HepG2 (cell line): ENCODE measurements around the gene IRS1. TPM values are rescaled to one million over a fixed set of nuclear protein-coding genes. Genes with fewer than 3 reads are reported as not detected.
A peak's percentile ranks its signal among the peaks of the same experiment; 100 is the strongest.

ENCODE experiments used
- FOXO1 ChIP-seq: sonication (generic); formaldehyde crosslinking; IDR thresholded peaks from 2 replicates; pipeline ENCODE4 v1.4.0; 2020; ENCODE audit warnings: missing genetic modification reagents
- GATAD1 ChIP-seq: IDR thresholded peaks from 2 replicates; pipeline ENCODE4 v1.6.1; 2016; ENCODE audit warnings: missing genetic modification reagents, missing compliant biosample characterization
- HNF4G ChIP-seq, 2 experiments: sonication (generic) in 1 of 2; formaldehyde crosslinking in 1 of 2; IDR thresholded peaks; 2 replicates each; pipeline versions ENCODE4 v1.4.0 to v1.6.1; 2011 to 2020; ENCODE audit warnings: borderline replicate concordance in 2 of 2, low read depth in 2 of 2, mild to moderate bottlenecking in 2 of 2, low read length in 1 of 2, missing genetic modification reagents in 1 of 2, moderate library complexity in 1 of 2
- MAFF ChIP-seq: IDR thresholded peaks from 2 replicates; pipeline ENCODE4 v1.6.1; 2011; ENCODE audit warnings: low read depth, low read length, improper control_type of control experiment
- MEIS2 ChIP-seq: sonication (generic); formaldehyde crosslinking; IDR thresholded peaks from 2 replicates; pipeline ENCODE4 v1.9.0; 2021; ENCODE audit warnings: mild to moderate bottlenecking, missing genetic modification reagents
- NFKBIZ ChIP-seq: IDR thresholded peaks from 2 replicates; pipeline ENCODE4 v1.6.1; 2018; ENCODE audit warnings: missing genetic modification reagents, missing compliant biosample characterization
- STAG1 ChIP-seq: sonication (generic); formaldehyde crosslinking; IDR thresholded peaks from 2 replicates; pipeline ENCODE4 v1.4.0; 2020; ENCODE audit warnings: missing genetic modification reagents
- TCF7L2 ChIP-seq: IDR thresholded peaks from 2 replicates; pipeline ENCODE4 v1.6.1; 2011; ENCODE audit warnings: mild to moderate bottlenecking, low read depth, low read length, moderate library complexity
- ZKSCAN8 ChIP-seq: IDR thresholded peaks from 2 replicates; pipeline ENCODE4 v1.6.1; 2016; ENCODE audit warnings: borderline replicate concordance, missing genetic modification reagents, missing compliant biosample characterization
- ZMYM2 ChIP-seq: sonication (generic); formaldehyde crosslinking; IDR thresholded peaks from 2 replicates; pipeline ENCODE4 v1.8.0; 2022; ENCODE audit warnings: mild to moderate bottlenecking, missing genetic modification reagents
- ZNF101 ChIP-seq: sonication (generic); formaldehyde crosslinking; IDR thresholded peaks from 2 replicates; pipeline ENCODE4 v1.4.0; 2020; ENCODE audit warnings: mild to moderate bottlenecking, low read depth, missing genetic modification reagents, borderline replicate concordance
- ZNF143 ChIP-seq: sonication (generic); formaldehyde crosslinking; IDR thresholded peaks from 2 replicates; pipeline ENCODE4 v1.4.0; 2020; ENCODE audit warnings: missing genetic modification reagents
- ZNF331 ChIP-seq: sonication (generic); formaldehyde crosslinking; IDR thresholded peaks from 2 replicates; pipeline ENCODE4 v1.4.0; 2020; ENCODE audit warnings: missing genetic modification reagents
- ZNF441 ChIP-seq: sonication (generic); formaldehyde crosslinking; IDR thresholded peaks from 2 replicates; pipeline ENCODE4 v1.7.0; 2021; ENCODE audit warnings: missing genetic modification reagents, borderline replicate concordance
- ZNF556 ChIP-seq: sonication (generic); formaldehyde crosslinking; IDR thresholded peaks from 2 replicates; pipeline ENCODE4 v1.4.0; 2020; ENCODE audit warnings: mild to moderate bottlenecking, missing genetic modification reagents, borderline replicate concordance
- ZNF619 ChIP-seq: sonication (generic); formaldehyde crosslinking; IDR thresholded peaks from 2 replicates; pipeline ENCODE4 v1.4.0; 2020; ENCODE audit warnings: mild to moderate bottlenecking, missing genetic modification reagents
- polyA plus RNA-seq, 8 experiments: library from polyadenylated mRNA; depleted of rRNA in 3 of 8; stranded (reverse) in 7 of 8; unstranded in 1 of 8; fragments of >200 nt; fragmentation: Illumina TruSeq in 4 of 8; extraction: Trizol in 4 of 8; gene quantifications; 2 replicates each; pipeline versions ENCODE4 v1.2.1 to v1.2.3, GENCODE V29; 2011 to 2016; ENCODE audit warnings: low read depth in 4 of 8, missing spikeins in 1 of 8, mixed read lengths in 1 of 8; ENCODE audit not compliant: insufficient read depth in 1 of 8
- total RNA-seq, 5 experiments: library from RNA; depleted of rRNA; stranded (reverse); fragments of >200 nt; fragmentation: Illumina TruSeq; extraction: Trizol; gene quantifications; 2 replicates each; pipeline ENCODE4 v1.2.3, GENCODE V29; 2016; ENCODE audit warnings: low read depth in 1 of 5
- TF ChIP-seq, protein P1 (sequence below): sonication (generic); formaldehyde crosslinking; IDR thresholded peaks from 2 replicates; pipeline ENCODE4 v1.4.0; 2020; ENCODE audit warnings: missing genetic modification reagents
- TF ChIP-seq, protein P2 (sequence below): sonication (generic); formaldehyde crosslinking; IDR thresholded peaks from 2 replicates; pipeline ENCODE4 v1.8.1; 2023; ENCODE audit warnings: mild to moderate bottlenecking, moderate library complexity, missing genetic modification reagents
- TF ChIP-seq, protein P3 (sequence below): fragments of 450-650 bp; IDR thresholded peaks from 2 replicates; pipeline ENCODE4 v1.6.1; 2016

The IRS1 gene
- total and polyA plus RNA-seq, 2 of the 13 experiments (the other 11 are each of a cell fraction or from before 2014, with no cell fraction given), result 8.7 to 9.0 TPM

DNA sequence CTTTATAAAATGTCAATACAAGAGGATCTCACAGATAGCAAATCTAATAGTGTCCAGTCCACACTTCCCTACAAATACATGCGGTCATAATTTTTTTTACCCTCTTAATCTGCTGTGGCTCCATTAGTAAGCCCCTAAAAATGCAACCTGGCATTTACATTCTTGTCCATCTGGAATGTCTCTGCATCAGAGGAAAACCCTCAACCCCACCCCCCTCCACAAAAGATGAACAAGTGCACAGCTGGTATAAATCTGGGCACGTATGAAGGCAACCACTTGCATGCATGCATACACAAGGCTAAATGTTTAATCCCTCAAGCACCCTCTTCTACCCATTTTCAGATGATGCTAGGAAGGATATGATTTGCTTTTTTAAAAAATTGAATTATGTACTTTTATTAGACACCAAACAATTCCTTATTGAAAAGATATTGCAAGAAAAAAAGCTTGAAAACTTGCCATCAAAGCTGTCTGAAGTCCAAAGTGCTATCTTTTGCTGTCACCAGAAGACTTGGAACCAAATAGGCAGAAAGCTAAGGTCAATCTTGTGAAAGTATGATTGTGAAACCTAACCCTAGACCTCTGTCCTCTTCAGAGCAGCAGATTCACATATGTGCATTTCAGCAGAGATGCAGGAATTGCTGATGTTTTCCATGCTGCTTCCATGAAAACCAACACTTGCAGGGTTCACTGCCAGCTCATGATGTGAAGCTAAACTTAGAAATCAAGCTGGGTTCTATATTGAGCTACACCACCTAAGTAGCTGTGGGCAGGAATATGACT lies 39.0 kb downstream of the IRS1 start (continued):
- 0 out of 2 replicates have a peak, but pooled peaks have one; percentile 30 for TF ChIP-seq GATAD1 (CRISPR knock-in tag)
- TF ChIP-seq ZNF331 (CRISPR knock-in tag), result peak; percentile 98
- TF ChIP-seq ZNF556, result peak; percentile 86
- TF ChIP-seq HNF4G (IDR thresholded peaks at IDR 0.05; ENCODE audit: borderline replicate concordance, low read depth, low read length), result peak; percentile 100
- peak; percentile 90 for TF ChIP-seq HNF4G (CRISPR knock-in tag; IDR thresholded peaks at IDR 0.05; ENCODE audit: borderline replicate concordance, low read depth)
- TF ChIP-seq ZMYM2 (CRISPR knock-in tag), result peak; percentile 86
- peak; percentile 79; the same call in 1 of the 2 replicates for TF ChIP-seq MEIS2 (CRISPR knock-in tag)
- TF ChIP-seq, protein P1, sequence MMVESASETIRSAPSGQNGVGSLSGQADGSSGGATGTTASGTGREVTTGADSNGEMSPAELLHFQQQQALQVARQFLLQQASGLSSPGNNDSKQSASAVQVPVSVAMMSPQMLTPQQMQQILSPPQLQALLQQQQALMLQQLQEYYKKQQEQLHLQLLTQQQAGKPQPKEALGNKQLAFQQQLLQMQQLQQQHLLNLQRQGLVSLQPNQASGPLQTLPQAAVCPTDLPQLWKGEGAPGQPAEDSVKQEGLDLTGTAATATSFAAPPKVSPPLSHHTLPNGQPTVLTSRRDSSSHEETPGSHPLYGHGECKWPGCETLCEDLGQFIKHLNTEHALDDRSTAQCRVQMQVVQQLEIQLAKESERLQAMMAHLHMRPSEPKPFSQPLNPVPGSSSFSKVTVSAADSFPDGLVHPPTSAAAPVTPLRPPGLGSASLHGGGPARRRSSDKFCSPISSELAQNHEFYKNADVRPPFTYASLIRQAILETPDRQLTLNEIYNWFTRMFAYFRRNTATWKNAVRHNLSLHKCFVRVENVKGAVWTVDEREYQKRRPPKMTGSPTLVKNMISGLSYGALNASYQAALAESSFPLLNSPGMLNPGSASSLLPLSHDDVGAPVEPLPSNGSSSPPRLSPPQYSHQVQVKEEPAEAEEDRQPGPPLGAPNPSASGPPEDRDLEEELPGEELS (CRISPR knock-in tag), result peak; percentile 76
- TF ChIP-seq ZKSCAN8, result peak; percentile 81; the same call in 1 of the 2 replicates
- no peak for TF ChIP-seq TCF7L2
- peak; percentile 27; the same call in 1 of the 2 replicates for TF ChIP-seq STAG1 (CRISPR knock-in tag)
- TF ChIP-seq, protein P2, sequence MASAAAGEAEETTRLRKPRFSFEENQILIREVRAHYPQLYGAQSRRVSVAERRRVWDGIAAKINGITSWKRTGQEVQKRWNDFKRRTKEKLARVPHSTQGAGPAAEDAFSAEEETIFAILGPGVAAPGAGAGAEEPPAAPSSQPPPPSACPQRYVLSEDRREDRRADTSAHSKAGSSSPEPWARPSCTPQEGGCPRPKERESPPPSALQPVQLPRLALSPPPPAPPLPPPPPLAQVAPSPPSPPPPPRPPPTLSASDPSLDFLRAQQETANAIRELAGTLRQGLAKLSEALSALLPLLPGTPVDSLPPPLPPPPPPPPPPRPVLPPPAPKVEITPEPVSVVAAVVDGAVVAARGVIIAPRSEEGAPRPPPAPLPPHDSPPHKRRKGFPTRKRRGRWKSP, result peak; percentile 36; the same call in 1 of the 2 replicates
- no peak for TF ChIP-seq ZNF143
- peak; percentile 85 for TF ChIP-seq NFKBIZ (CRISPR knock-in tag)
- peak; percentile 66 for TF ChIP-seq MAFF
- 0 out of 2 replicates have a peak, but pooled peaks have one; percentile 37 for TF ChIP-seq ZNF101 (CRISPR knock-in tag)
- TF ChIP-seq, protein P3, sequence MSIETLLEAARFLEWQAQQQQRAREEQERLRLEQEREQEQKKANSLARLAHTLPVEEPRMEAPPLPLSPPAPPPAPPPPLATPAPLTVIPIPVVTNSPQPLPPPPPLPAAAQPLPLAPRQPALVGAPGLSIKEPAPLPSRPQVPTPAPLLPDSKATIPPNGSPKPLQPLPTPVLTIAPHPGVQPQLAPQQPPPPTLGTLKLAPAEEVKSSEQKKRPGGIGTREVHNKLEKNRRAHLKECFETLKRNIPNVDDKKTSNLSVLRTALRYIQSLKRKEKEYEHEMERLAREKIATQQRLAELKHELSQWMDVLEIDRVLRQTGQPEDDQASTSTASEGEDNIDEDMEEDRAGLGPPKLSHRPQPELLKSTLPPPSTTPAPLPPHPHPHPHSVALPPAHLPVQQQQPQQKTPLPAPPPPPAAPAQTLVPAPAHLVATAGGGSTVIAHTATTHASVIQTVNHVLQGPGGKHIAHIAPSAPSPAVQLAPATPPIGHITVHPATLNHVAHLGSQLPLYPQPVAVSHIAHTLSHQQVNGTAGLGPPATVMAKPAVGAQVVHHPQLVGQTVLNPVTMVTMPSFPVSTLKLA, result no peak
- peak; percentile 88 for TF ChIP-seq FOXO1 (CRISPR knock-in tag)
- TF ChIP-seq ZNF441 (CRISPR knock-in tag), result peak; percentile 23; the same call in 1 of the 2 replicates
- no peak for TF ChIP-seq ZNF619 (CRISPR knock-in tag)
